Islet of Langerhans (tissue), 1 donor: ENCODE measurements around the gene MED13L.
A peak's percentile ranks its signal among the peaks of the same experiment; 100 is the strongest.
"Not testable (repeated sequence)": the region's sequence is repeated elsewhere in the genome, so short reads cannot be mapped to it uniquely, and the experiment has no call there.

Experiments used
- FAIRE-seq: peaks from one replicate; lab custom pipeline; 2011; peaks lifted over from hg19 to GRCh38; lab: Jason Lieb, UNC

MED13L gene

GRCh38 chr12:116010467-116010866 is 267.0 kb downstream of the MED13L start:
- FAIRE-seq, result no peak

GRCh38 chr12:116009805-116010204 is 267.7 kb downstream of the MED13L start:
- no peak for FAIRE-seq

- FAIRE-seq, result no peak
Observed at GRCh38 chr12:116006141-116006540, 271.4 kb downstream of the MED13L start.

- FAIRE-seq, result no peak
Observed at GRCh38 chr12:116002890-116003536, 274.5 kb downstream of the MED13L start.

GRCh38 chr12:116000252-116000651 is 277.2 kb downstream of the MED13L start:
- FAIRE-seq, result no peak

- no peak for FAIRE-seq
Observed at GRCh38 chr12:115999582-115999981, 277.9 kb downstream of the MED13L start.

GRCh38 chr12:115998794-115999478 is 278.6 kb downstream of the MED13L start:
- no peak for FAIRE-seq

GRCh38 chr12:115998119-115998633 is 279.3 kb downstream of the MED13L start:
- peak; percentile 98 for FAIRE-seq

GRCh38 chr12:115993737-115994136 is 283.8 kb downstream of the MED13L start:
- FAIRE-seq, result no peak

- FAIRE-seq, result no peak
Observed at GRCh38 chr12:115990241-115990640, 287.3 kb downstream of the MED13L start.

- FAIRE-seq, result no peak
Observed at GRCh38 chr12:115988625-115989563, 288.6 kb downstream of the MED13L start.

GRCh38 chr12:115988212-115988611 is 289.3 kb downstream of the MED13L start:
- no peak for FAIRE-seq

GRCh38 chr12:115984616-115985015 is 292.9 kb downstream of the MED13L start:
- FAIRE-seq, result peak; percentile 5

- FAIRE-seq, result no peak
Observed at GRCh38 chr12:115983226-115983798, 294.2 kb downstream of the MED13L start.

- no peak for FAIRE-seq
Observed at GRCh38 chr12:115980339-115980738, 297.2 kb downstream of the MED13L start.

- no peak for FAIRE-seq
Observed at GRCh38 chr12:115979851-115980250, 297.6 kb downstream of the MED13L start.

- no peak for FAIRE-seq
Observed at GRCh38 chr12:115979351-115979750, 298.1 kb downstream of the MED13L start.

GRCh38 chr12:115976829-115977228 is 300.7 kb downstream of the MED13L start:
- FAIRE-seq, result not testable (repeated sequence)

GRCh38 chr12:115975411-115975810 is 302.1 kb downstream of the MED13L start:
- FAIRE-seq, result no peak

- FAIRE-seq, result no peak
Observed at GRCh38 chr12:115973968-115974724, 303.3 kb downstream of the MED13L start.

GRCh38 chr12:115973066-115973465 is 304.4 kb downstream of the MED13L start:
- FAIRE-seq, result no peak

- no peak for FAIRE-seq
Observed at GRCh38 chr12:115972241-115972640, 305.3 kb downstream of the MED13L start.
